GM12878 (cell line): Measurements from ENCODE around the gene GOLGA2. TPM values are rescaled to one million over a fixed set of nuclear protein-coding genes. Genes with fewer than 3 reads are reported as not detected.

Experiments used
- ATF7 ChIP-seq: fragments of 450-650 bp; IDR thresholded peaks from 2 replicates; pipeline ENCODE4 v1.6.1; 2016; ENCODE audit warnings: low read depth, mild to moderate bottlenecking
- BCL11A ChIP-seq: IDR thresholded peaks from 2 replicates; pipeline ENCODE4 v1.6.1; 2011; ENCODE audit warnings: low read depth, low read length
- BMI1 ChIP-seq: fragments of 450-650 bp; IDR thresholded peaks from 2 replicates; pipeline ENCODE4 v1.6.1; 2016; ENCODE audit warnings: mild to moderate bottlenecking, moderate library complexity, borderline replicate concordance
- CEBPB ChIP-seq, 2 experiments: fragments of 150-350 bp in 1 of 2; IDR thresholded peaks; 2 replicates each; pipeline ENCODE4 v1.6.1; 2012 to 2014; ENCODE audit warnings: low read depth in 2 of 2, low read length in 2 of 2, borderline replicate concordance in 1 of 2, inconsistent platforms in 1 of 2
- CHD4 ChIP-seq: fragments of 200-600 bp; sonication (generic); IDR thresholded peaks from 2 replicates; pipeline ENCODE4 v1.6.1; 2016; ENCODE audit warnings: mild to moderate bottlenecking
- GATAD2B ChIP-seq: fragments of 450-650 bp; conservative IDR thresholded peaks from 2 replicates; pipeline ENCODE4 v1.6.1; 2017; ENCODE audit warnings: low read depth, mild to moderate bottlenecking, moderate library complexity
- HCFC1 ChIP-seq: fragments of 150-350 bp; IDR thresholded peaks from 2 replicates; pipeline ENCODE4 v1.6.1; 2014; ENCODE audit warnings: low read length
- IKZF1 ChIP-seq: fragments of 450-650 bp; conservative IDR thresholded peaks from 2 replicates; pipeline ENCODE4 v1.6.1; 2017; ENCODE audit warnings: antibody characterized with exemption, mild to moderate bottlenecking
- KLF5 ChIP-seq: fragments of 450-650 bp; IDR thresholded peaks from 2 replicates; pipeline ENCODE4 v1.6.1; 2014; ENCODE audit warnings: mild to moderate bottlenecking; ENCODE audit not compliant: partially characterized antibody
- NFIC ChIP-seq: IDR thresholded peaks from 2 replicates; pipeline ENCODE4 v1.6.1; 2012; ENCODE audit warnings: low read depth, mild to moderate bottlenecking, inconsistent platforms, low read length, moderate library complexity
- NRF1 ChIP-seq: conservative IDR thresholded peaks from 2 replicates; pipeline ENCODE4 v1.6.1; 2011; ENCODE audit warnings: mild to moderate bottlenecking, low read depth, low read length, improper control_type of control experiment
- POLR2A ChIP-seq: IDR thresholded peaks from 2 replicates; pipeline ENCODE4 v1.6.1; 2011; ENCODE audit warnings: low read depth, mild to moderate bottlenecking, low read length
- POLR2AphosphoS2 ChIP-seq: IDR thresholded peaks from 2 replicates; pipeline ENCODE4 v1.6.1; 2011; ENCODE audit warnings: low read depth, mild to moderate bottlenecking, low read length, improper control_type of control experiment, moderate library complexity
- RCOR1 ChIP-seq: conservative IDR thresholded peaks from 2 replicates; pipeline ENCODE4 v1.6.1; 2012; ENCODE audit warnings: low read depth, low read length, improper control_type of control experiment
- REST ChIP-seq: IDR thresholded peaks from 2 replicates; pipeline ENCODE4 v1.6.1; 2012; ENCODE audit warnings: mild to moderate bottlenecking, low read depth, low read length
- STAT3 ChIP-seq: IDR thresholded peaks from 2 replicates; pipeline ENCODE4 v1.6.1; 2011; ENCODE audit warnings: low read depth, low read length, improper control_type of control experiment
- WRNIP1 ChIP-seq: IDR thresholded peaks from 2 replicates; pipeline ENCODE4 v1.6.1; 2011; ENCODE audit warnings: low read depth, low read length, improper control_type of control experiment, borderline replicate concordance
- ZBTB4 ChIP-seq: fragments of 450-650 bp; formaldehyde crosslinking; IDR thresholded peaks from 2 replicates; pipeline ENCODE4 v1.4.0; 2022; ENCODE audit warnings: mild to moderate bottlenecking, moderate library complexity
- polyA plus RNA-seq, 11 experiments: library from polyadenylated mRNA; depleted of rRNA in 4 of 11; unstranded in 6 of 11; stranded (reverse) in 5 of 11; fragments of >200 nt; fragmentation: Nextera tagmentation in 4 of 11; fragmentation: Illumina TruSeq in 1 of 11; extraction: Ambion mirVana in 4 of 11; extraction: Trizol in 1 of 11; gene quantifications; 1 replicate in 1 of 11; 2 replicates in 10 of 11; pipeline versions ENCODE4 v1.2.1 to v1.2.3, GENCODE V29; 2011 to 2016; ENCODE audit warnings: inconsistent platforms in 2 of 11, missing spikeins in 2 of 11, low read depth in 1 of 11
- total RNA-seq, 4 experiments: library from RNA; depleted of rRNA in 3 of 4; stranded (reverse); fragments of >200 nt in 3 of 4; fragmentation: Illumina TruSeq in 1 of 4; extraction: Trizol in 1 of 4; gene quantifications; 2 replicates each; pipeline versions ENCODE4 v1.2.1 to v1.2.3, GENCODE V29; 2013 to 2021
- TF ChIP-seq, protein P1 (sequence below): IDR thresholded peaks from 2 replicates; pipeline ENCODE4 v1.6.1; 2011; ENCODE audit warnings: borderline replicate concordance, low read depth, mild to moderate bottlenecking, moderate library complexity, mixed read lengths, low read length; ENCODE audit not compliant: insufficient read depth; ENCODE audit errors: extremely low read length
- TF ChIP-seq, protein P2 (sequence below): fragments of 450-650 bp; IDR thresholded peaks from 2 replicates; pipeline ENCODE4 v1.6.1; 2018; ENCODE audit warnings: borderline replicate concordance, mild to moderate bottlenecking; ENCODE audit not compliant: partially characterized antibody

The GOLGA2 gene
- total and polyA plus RNA-seq, 10 of the 15 experiments (the other 5 are each of a cell fraction or from before 2014, with no cell fraction given) = 5.9 to 32.6 (median 19.7) TPM

- no peak for TF ChIP-seq STAT3
- TF ChIP-seq ATF7 = peak; percentile 56; the same call in 1 of the 2 replicates
- TF ChIP-seq NFIC = no peak
- TF ChIP-seq POLR2AphosphoS2 = no peak
- TF ChIP-seq REST = no peak
- TF ChIP-seq NRF1 = no peak
- TF ChIP-seq, protein P1, sequence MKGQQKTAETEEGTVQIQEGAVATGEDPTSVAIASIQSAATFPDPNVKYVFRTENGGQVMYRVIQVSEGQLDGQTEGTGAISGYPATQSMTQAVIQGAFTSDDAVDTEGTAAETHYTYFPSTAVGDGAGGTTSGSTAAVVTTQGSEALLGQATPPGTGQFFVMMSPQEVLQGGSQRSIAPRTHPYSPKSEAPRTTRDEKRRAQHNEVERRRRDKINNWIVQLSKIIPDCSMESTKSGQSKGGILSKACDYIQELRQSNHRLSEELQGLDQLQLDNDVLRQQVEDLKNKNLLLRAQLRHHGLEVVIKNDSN = no peak
- no peak for TF ChIP-seq GATAD2B
- TF ChIP-seq IKZF1 = 0 out of 2 replicates have a peak, but pooled peaks have one; percentile 22
- no peak for TF ChIP-seq CEBPB (IDR thresholded peaks at IDR 0.05; ENCODE audit: borderline replicate concordance in 1 of 2, low read depth in 2 of 2, low read length in 2 of 2)
- TF ChIP-seq POLR2A = no peak
- TF ChIP-seq BCL11A = peak; percentile 66; the same call in 1 of the 2 replicates
- TF ChIP-seq BMI1 = no peak
- no peak for TF ChIP-seq WRNIP1
- no peak for TF ChIP-seq CHD4
- TF ChIP-seq, protein P2, sequence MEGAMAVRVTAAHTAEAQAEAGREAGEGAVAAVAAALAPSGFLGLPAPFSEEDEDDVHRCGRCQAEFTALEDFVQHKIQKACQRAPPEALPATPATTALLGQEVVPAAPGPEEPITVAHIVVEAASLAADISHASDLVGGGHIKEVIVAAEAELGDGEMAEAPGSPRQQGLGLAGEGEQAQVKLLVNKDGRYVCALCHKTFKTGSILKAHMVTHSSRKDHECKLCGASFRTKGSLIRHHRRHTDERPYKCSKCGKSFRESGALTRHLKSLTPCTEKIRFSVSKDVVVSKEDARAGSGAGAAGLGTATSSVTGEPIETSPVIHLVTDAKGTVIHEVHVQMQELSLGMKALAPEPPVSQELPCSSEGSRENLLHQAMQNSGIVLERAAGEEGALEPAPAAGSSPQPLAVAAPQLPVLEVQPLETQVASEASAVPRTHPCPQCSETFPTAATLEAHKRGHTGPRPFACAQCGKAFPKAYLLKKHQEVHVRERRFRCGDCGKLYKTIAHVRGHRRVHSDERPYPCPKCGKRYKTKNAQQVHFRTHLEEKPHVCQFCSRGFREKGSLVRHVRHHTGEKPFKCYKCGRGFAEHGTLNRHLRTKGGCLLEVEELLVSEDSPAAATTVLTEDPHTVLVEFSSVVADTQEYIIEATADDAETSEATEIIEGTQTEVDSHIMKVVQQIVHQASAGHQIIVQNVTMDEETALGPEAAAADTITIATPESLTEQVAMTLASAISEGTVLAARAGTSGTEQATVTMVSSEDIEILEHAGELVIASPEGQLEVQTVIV = no peak
- no peak for TF ChIP-seq HCFC1
- TF ChIP-seq RCOR1 = no peak
- no peak for TF ChIP-seq ZBTB4 (CRISPR knock-in tag)
- no peak for TF ChIP-seq KLF5
These were observed 16.2 kb upstream of the GOLGA2 start (continued) for GRCh38 chr9:128292009-128292408.
